GM12874 (cell line): ENCODE data around the gene ARL2BP.

Experiments used
- TF ChIP-seq, protein P1 (sequence below): IDR thresholded peaks from 2 replicates; pipeline ENCODE4 v1.5.1; 2011; ENCODE audit warnings: low read depth, mild to moderate bottlenecking, control low read depth, low read length, moderate library complexity; ENCODE audit not compliant: insufficient read depth

The ARL2BP gene

DNA sequence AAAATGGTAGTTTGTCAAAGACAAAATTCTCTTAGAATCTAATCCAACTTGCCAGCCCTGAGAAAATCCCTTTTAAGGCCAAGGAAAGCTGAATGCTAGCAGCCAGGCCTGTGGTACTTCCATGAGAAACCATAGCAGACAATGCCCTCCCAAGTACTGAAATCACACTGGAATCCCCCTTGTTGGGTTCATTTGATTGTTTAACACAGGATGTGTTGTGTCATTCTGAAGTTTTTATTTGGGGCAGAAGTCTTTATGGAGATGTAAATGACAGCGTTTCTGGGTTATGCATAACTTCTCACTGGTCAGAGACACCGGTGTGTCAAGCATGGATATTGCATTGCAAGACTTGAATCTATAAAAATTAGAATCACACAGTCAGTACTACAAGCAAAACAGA lies 6.0 kb upstream of the ARL2BP start:
- TF ChIP-seq, protein P1, sequence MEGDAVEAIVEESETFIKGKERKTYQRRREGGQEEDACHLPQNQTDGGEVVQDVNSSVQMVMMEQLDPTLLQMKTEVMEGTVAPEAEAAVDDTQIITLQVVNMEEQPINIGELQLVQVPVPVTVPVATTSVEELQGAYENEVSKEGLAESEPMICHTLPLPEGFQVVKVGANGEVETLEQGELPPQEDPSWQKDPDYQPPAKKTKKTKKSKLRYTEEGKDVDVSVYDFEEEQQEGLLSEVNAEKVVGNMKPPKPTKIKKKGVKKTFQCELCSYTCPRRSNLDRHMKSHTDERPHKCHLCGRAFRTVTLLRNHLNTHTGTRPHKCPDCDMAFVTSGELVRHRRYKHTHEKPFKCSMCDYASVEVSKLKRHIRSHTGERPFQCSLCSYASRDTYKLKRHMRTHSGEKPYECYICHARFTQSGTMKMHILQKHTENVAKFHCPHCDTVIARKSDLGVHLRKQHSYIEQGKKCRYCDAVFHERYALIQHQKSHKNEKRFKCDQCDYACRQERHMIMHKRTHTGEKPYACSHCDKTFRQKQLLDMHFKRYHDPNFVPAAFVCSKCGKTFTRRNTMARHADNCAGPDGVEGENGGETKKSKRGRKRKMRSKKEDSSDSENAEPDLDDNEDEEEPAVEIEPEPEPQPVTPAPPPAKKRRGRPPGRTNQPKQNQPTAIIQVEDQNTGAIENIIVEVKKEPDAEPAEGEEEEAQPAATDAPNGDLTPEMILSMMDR = no peak

DNA sequence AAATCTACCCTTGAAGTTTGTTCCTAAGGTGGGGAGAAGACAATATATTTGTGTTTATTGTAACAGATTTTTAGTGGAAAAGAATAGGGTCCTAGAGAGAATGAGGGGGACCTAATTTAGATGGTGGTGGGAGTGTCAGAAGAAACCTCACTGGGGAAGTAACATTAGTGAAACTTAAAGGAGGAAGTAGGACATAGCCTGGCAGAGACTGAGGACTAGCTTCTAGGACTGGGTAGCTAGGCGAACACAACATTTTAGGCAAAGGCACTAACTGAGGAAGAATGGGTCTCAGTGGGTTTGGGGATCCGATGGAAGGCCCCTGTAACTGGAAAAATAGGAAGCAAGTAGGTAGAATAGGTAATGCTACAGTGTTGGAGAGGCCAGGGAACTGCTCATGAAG lies 4.2 kb upstream of the ARL2BP start:
- TF ChIP-seq, protein P1 = no peak

DNA sequence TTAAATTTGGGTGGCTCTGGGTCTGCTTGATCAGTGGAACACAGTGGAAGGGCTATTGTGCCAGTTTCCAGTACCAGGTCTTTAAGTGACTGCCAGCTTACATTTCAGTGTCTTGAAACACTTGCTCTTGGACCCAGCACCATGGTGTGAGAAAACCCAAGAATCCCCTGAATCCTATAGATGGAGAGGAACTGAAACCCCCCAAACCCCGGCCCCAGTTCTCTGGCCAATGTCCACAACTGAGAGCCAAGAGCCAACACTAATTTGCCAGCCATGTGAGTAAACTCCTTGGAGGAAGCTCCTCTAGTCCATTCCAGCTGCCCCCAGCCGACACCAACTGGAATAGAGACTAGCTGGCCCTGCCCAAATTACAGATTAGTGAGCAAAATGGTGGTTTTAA lies 2.4 kb upstream of the ARL2BP start:
- TF ChIP-seq, protein P1 = no peak

DNA sequence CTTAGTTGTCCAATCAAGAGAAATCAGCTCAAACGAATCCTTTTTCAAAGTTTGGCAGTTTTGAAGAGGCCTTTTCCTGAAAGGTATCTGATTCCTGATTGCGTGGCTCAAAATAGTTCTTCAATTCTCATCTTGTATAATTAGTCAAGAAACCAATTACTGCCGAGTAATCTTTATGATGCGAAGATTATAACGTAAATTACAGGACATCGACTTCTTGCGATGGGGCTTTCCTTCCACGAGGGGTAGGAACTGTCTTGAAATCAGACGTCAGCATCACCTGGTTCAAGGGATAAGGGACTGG lies 644 bp upstream of the ARL2BP start:
- TF ChIP-seq, protein P1 = no peak

DNA sequence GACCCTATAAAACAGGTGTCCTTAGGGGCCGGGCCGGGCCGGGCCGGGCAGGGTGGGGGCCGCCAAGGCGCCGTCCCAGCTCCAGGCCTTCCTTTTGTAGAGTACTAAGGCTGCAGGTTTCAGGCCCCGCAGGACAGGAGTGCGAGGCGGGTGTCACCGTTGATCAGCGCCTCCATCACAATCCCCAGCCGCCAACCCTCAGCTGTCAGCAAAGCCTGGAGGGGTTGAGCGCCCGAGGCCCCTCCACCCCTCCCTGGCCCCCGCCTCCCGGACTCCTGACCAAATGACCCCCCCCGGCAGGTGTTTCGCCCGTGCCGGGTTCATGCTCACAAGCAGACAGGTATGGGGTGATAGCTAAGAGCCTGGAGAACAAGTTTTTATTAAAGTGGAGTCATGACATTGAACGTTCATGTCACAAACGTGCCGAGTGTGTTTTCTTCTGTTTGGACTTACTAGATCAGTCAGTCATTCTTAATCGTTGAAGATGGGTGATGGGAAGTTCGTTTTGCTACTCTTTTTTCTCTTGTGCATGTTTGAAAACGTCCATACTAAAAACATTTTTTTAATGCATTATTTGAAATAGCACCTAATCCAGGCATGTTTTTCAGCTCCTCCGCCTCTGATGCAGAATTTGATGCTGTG lies 534 bp downstream of the ARL2BP start:
- TF ChIP-seq, protein P1 = no peak

DNA sequence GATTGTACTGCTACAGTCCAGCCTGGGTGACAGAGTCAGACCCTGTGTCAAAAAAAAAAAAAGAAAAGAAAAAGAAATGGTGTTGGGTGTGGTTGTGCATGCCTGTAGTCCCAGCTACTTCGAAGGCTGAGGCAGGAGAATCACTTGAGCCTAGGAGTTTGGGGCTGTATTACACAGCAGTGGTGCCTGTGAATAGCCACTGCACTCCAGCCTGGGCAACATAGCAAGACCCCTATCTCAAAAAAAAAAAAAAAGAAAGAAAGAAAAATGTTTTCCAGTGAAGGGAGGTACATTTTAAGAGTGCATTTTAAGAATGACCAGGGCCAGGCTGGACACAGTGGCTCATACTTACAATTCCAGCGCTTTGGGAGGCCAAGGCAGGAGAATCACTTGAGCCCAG lies 6.3 kb downstream of the ARL2BP start:
- TF ChIP-seq, protein P1 = no peak

DNA sequence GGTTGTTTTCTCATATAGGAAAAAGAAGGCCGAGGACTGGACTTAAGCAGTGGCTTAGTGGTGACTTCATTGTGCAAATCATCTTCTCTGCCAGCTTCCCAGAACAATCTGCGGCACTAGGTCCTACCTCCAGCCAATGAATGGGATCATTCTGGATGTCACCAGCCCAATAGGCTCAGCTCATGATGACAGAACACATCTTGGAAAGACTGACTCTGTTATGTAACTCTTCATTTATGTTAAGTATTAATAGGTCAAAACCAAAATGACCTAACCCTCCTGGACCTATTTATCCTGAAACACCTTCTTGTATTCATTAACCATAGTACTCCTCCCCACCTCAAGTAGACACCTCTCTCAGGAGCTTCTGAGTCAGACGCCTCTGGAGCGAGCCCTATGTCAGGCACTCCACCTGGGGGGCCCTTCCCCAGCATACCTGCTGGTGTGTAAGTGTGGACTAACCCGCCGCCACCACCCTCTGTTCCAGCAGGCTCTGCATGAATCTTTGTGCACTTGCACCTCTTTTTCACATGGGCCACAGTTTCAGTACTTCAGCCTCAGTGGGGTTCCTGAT lies 7.2 kb downstream of the ARL2BP start:
- TF ChIP-seq, protein P1 = no peak
